ENCODE results near the gene SLC6A13.
"Not testable (repeated sequence)": the region's sequence is repeated elsewhere in the genome, so short reads cannot be mapped to it uniquely, and the experiment has no call there.

SLC6A13 gene

GRCh38 chr12:188910-189621 lies 73.6 kb downstream of the SLC6A13 start:
- H3K27ac ChIP-seq = no peak overlapping the region
- TF ChIP-seq, protein P1, sequence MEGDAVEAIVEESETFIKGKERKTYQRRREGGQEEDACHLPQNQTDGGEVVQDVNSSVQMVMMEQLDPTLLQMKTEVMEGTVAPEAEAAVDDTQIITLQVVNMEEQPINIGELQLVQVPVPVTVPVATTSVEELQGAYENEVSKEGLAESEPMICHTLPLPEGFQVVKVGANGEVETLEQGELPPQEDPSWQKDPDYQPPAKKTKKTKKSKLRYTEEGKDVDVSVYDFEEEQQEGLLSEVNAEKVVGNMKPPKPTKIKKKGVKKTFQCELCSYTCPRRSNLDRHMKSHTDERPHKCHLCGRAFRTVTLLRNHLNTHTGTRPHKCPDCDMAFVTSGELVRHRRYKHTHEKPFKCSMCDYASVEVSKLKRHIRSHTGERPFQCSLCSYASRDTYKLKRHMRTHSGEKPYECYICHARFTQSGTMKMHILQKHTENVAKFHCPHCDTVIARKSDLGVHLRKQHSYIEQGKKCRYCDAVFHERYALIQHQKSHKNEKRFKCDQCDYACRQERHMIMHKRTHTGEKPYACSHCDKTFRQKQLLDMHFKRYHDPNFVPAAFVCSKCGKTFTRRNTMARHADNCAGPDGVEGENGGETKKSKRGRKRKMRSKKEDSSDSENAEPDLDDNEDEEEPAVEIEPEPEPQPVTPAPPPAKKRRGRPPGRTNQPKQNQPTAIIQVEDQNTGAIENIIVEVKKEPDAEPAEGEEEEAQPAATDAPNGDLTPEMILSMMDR (conservative IDR thresholded peaks at IDR 0.05; ENCODE audit: low read depth) = peak; percentile 69
- ChIA-PET POLR2A (ENCODE audit: low non-redundant PET) (no interaction called here), CTCF (interaction anchor here (0.6 to 1.9 kb wide), 6 partner anchors 10 to 404 kb away, joined by 3 to 6 read pairs (median 5); no protein-coding TSS in a partner anchor)
- peak; percentile 73 for DNase-seq (ENCODE audit: low spot score)

- H3K27ac ChIP-seq; DNase-seq (ENCODE audit: low spot score); POLR2A ChIA-PET (ENCODE audit: low non-redundant PET): not testable (repeated sequence)
- CTCF ChIA-PET = interaction anchor here (0.8 to 1.9 kb wide), 4 partner anchors 9 to 91 kb away, joined by 3 to 6 read pairs (median 5); no protein-coding TSS in a partner anchor
These were observed 74.4 kb downstream of the SLC6A13 start for GRCh38 chr12:187986-188909.

GRCh38 chr12:186006-186625 lies 76.5 kb downstream of the SLC6A13 start:
- CTCF ChIA-PET = interaction anchor here (0.7 kb wide), 1 partner anchor 34 kb away, joined by 4 read pairs; no protein-coding TSS in a partner anchor
- no peak for DNase-seq (ENCODE audit: low spot score)
- POLR2A ChIA-PET (ENCODE audit: low non-redundant PET) = no interaction called here
- H3K27ac ChIP-seq = no peak overlapping the region
- TF ChIP-seq, protein P1 (conservative IDR thresholded peaks at IDR 0.05; ENCODE audit: low read depth) = no peak

GRCh38 chr12:185576-185955 lies 77.1 kb downstream of the SLC6A13 start:
- H3K27ac ChIP-seq = no peak overlapping the region
- DNase-seq (ENCODE audit: low spot score) = no peak
- ChIA-PET POLR2A (ENCODE audit: low non-redundant PET) (no interaction called here), CTCF (interaction anchor here (0.7 kb wide), 1 partner anchor 35 kb away, joined by 4 read pairs; no protein-coding TSS in a partner anchor)
- TF ChIP-seq, protein P1 (conservative IDR thresholded peaks at IDR 0.05; ENCODE audit: low read depth) = no peak

- TF ChIP-seq, protein P1 (conservative IDR thresholded peaks at IDR 0.05; ENCODE audit: low read depth) = no peak
- no peak for DNase-seq (ENCODE audit: low spot score)
- H3K27ac ChIP-seq = no peak overlapping the region
- CTCF ChIA-PET = interaction anchor here (0.7 kb wide), 1 partner anchor 35 kb away, joined by 4 read pairs; no protein-coding TSS in a partner anchor
- POLR2A ChIA-PET (ENCODE audit: low non-redundant PET) = no interaction called here
These were observed 77.6 kb downstream of the SLC6A13 start for GRCh38 chr12:184811-185575.

GRCh38 chr12:182381-182892 lies 80.2 kb downstream of the SLC6A13 start:
- TF ChIP-seq, protein P1 (conservative IDR thresholded peaks at IDR 0.05; ENCODE audit: low read depth) = no peak
- no peak overlapping the region for H3K27ac ChIP-seq
- DNase-seq (ENCODE audit: low spot score) = peak; percentile 88
- CTCF ChIA-PET = no interaction called here
- POLR2A ChIA-PET (ENCODE audit: low non-redundant PET) = no interaction called here
